AML-193 (cell line): ENCODE data around the gene PIPOX.
A peak's percentile ranks its signal among the peaks of the same experiment; 100 is the strongest.

Source experiments
- DNase-seq, 2 experiments: peaks; one replicate each; lab custom pipeline; 2025; lab: John Stamatoyannopoulos, UW

PIPOX gene

DNA sequence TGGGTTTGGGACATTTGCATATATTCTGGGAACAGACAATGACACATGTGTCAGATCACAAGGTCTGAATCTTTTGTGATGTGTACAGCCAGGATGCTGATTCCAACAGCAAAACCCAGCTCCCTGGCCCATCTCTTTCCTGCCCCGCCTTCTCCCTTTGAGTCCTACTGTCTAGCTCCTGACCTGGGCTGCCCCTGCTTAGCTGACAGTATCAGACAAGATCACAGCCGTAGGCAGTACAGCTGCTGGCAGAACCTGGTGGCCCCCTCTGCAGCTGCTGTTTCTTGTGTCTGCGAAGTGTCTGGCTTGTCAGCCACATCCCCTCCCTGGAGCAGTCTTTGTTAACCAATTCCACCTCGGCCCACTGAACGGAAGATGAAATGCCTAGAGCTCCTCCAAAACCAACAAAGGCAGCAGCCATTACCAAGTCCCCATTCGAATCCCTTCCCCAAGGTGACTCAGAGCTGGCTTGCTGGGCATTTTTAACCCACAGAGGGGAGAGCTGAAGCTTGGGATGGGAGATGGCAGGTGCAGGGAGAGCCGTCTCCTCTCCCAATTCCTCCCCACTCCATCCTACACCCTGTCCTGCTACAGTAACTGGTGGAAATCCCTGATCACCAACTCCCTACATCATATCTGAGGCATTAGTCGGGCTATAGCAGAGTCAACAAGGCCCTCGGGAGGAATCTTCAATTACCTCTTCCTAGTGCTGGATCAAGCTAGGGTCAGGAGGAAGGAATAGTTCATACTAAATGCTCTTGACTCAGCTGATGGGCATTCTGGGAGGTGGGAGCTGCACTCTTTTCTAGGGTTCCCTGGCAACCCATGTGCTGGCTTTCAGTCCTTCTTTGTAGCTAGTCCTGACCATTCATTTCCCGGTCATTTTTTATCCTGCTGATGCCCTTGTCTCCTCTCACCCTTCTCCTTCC lies 5.8 kb downstream of the PIPOX start:
- DNase-seq: no peak

DNA sequence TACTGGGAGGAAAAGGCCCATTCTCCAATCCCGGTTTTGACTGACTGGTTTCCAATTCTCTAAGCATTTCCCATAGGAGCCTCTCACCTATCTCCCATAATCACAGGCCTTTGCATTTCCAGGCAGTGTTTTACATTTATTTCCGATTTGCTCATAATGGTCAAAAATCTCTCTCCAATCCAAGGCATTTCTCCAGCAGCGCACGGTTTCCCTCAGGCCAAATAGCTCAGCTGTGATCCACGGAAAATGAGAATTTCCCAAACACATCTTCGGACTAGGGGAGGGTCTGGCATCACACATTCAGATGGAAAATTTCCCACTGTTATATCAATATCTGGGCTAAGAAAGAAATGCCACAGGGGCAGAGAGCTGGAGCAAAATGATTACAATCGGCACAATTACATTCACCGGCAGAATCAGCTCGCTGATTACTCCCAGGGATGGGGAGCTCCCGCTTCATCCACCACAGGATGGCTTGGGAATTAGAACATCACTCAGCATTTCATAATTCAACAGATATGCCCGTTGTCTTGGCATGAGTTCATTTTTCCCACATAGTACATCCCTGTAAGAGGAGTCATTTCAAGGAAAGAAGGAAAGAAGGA lies 6.7 kb downstream of the PIPOX start:
- no peak for DNase-seq

DNA sequence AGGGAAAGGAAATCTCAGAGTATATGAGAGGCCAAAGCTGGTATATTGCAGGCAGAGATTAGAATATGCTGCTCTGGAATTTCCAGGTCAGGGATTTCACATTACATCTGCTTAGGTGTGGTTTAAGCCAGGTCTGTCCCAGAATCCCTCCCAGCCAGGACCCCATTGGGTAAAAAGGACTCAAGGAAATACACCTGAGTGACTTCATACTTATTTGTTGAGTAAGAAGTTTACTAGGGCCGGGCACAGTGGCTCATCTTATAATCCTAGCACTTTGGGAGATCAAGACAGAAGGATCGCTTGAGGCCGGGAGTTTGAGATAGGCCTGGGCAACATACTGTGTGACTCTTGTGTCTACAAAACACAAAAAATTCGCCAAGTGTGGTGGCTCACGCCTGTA lies 7.2 kb downstream of the PIPOX start:
- DNase-seq: no peak

GRCh38 chr17:29051194-29051593 lies 8.3 kb downstream of the PIPOX start:
- no peak for DNase-seq

DNA sequence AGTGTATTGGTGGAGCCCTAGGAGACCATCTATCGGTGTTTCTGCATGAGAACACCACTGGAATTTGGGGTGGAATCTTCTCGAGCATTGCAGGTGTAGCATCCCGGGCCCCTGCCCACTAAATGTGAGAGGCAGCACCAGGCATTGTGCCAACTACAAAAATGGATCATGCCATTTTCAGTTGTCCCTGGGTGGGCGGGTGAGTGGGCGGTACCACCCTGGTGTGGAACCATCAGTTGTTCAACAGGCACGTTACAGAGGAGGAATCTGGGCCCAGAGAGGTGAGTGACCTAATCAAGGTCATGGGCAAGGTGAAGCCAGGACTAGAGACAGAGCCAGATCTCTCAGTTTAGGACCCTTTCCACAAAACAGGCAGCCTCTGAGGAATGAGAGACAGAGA lies 8.8 kb downstream of the PIPOX start:
- DNase-seq: no peak

DNA sequence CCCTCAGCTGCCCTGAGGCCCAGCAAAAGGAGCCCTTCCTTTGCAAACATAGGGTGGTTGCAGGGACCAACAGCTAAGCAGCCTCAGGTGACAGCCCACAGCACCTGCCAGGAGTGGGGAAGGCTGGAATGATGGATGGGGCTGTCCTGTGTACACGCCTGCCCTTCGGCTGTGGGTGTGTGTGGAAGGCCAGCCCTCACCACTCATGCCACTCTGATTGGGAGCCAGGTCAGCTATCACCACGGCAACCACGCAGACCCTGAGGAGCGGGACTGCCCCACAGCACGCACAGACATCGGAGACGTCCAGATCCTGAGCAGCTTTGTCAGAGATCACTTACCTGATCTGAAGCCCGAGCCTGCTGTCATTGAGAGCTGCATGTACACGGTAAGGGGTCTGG lies 11.9 kb downstream of the PIPOX start:
- no peak for DNase-seq

DNA sequence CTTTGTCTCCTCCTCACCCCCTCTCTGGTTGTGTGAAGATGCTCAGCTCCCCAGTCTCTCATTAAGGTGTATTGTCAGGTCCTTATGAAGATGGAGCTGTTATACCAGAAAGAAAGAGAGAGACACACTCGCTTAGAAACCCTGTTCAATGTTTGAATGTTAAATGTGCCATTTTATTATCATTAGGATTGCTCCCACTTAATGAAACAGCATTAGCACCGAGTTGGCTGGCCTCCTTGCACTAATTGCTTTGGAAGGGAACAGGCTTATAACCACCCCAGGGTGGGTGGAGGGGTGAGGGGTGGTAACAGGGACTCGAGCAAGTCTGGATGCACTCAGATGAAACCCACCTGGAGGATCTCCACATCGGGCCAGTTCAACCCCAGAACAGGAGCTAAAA lies 14.4 kb downstream of the PIPOX start:
- DNase-seq: no peak

DNA sequence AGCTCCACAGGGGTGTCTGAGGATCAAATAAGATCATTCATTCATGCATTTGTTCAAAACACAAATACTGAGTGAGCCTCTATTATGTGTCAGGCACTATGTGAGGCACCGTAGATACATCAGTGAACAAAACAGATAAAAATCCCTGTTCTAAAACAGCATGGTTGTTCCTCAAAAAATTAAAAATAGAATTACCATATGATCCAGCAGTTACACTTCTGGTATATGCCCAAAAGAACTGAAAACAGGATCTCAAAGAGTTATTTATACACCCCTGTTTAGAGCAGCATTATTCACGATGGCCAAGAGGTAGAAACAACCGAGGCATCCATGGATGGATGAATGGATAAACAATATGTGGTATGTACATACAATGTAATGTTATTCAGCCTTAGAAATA lies 15.4 kb downstream of the PIPOX start:
- no peak for DNase-seq

- DNase-seq: no peak
Observed at GRCh38 chr17:29059281-29059680, 16.3 kb downstream of the PIPOX start.

DNA sequence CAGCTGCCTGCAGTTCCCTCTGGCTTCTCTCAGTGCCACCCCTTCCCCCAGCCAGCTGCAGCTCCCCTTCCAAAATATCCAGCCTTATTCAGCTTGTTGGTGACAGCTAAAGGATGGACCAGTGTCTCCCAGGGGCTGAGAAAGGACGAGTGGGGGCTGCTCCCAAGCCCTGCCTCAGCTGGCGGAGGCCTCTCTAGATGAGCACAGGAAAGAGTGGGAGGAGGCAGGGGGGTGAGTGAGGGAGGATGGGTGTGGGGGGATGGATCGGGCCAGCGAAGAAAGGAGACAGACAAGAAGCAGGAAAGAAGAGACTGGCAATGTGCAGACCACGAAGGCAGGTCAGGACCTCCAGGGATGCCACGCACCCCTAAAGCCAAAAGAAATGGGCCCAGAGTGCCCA lies 17.5 kb downstream of the PIPOX start:
- no peak for DNase-seq

- DNase-seq: no peak
Observed at GRCh38 chr17:29061036-29061435, 18.1 kb downstream of the PIPOX start.

- no peak for DNase-seq
Observed at GRCh38 chr17:29062215-29062614, 19.3 kb downstream of the PIPOX start.

DNA sequence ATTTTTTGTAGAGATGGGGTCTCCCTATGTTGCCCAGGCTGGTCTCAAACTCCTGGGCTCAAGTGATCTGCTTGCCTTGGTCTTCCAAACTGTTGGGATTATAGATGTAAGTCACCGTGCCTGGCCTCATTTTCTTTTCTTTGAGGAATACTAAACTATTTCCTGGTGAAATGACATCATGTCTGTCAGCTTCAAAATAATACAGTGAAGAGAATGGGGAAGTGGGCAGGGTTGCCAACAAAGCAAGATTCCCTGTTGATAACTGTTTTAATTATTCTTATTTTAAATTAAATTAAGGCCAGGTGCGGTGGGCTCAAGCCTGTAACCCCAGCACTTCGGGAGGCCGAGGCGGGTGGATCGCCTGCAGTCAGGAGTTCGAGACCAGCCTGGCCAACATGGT lies 21.1 kb downstream of the PIPOX start:
- peak in 1 of 2 experiments; percentile 36 for DNase-seq

GRCh38 chr17:29066047-29066446 lies 23.1 kb downstream of the PIPOX start:
- no peak for DNase-seq

GRCh38 chr17:29066606-29067005 lies 23.7 kb downstream of the PIPOX start:
- no peak for DNase-seq

GRCh38 chr17:29068818-29069217 lies 25.9 kb downstream of the PIPOX start:
- no peak for DNase-seq

DNA sequence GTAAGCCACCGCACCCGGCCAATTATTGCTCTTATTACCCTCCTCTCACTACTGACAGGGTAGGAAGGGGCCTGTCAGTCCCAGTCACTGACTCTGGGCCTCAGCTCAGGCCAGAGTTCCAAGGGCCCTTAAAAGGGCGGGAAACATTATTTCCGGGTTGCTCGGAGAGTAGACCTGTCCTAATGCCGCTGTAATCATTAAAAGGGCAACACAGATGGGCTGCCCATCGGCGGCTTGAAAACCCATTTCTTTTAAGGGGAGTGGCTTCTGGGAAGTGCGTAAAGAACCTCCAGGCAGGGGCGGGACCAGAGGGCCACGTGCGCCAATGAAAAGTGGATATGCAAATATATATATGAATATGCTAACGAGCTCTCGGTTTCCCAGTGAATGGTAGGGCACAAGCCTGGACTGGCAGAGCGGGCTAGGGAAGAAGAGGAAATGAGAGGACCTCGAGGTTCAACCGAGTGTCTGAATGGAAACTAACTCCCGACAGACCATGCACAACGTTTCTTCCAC lies 26.6 kb downstream of the PIPOX start:
- DNase-seq: no peak

DNA sequence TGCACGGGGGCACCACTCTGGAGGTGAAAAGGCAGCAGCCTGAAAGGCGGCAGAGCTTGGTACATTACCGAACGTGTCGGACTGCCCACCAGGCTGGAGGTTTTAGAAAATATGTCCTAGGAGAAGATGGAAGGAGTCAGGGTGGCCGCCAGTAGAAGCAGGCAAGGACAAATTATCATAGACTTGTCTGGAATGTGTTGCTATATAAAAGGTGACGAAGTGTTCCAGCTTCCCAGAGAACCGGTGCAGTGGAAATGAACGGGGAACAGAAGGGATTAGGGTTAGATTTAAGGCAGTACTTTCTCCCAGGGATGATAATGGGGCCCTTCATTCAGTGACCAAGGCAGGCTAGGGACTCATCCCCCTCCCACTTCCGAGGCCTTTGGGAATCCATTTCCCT lies 27.4 kb downstream of the PIPOX start:
- DNase-seq: no peak

GRCh38 chr17:29070781-29071180 lies 27.8 kb downstream of the PIPOX start:
- DNase-seq: no peak

GRCh38 chr17:29071303-29071702 lies 28.4 kb downstream of the PIPOX start:
- no peak for DNase-seq

DNA sequence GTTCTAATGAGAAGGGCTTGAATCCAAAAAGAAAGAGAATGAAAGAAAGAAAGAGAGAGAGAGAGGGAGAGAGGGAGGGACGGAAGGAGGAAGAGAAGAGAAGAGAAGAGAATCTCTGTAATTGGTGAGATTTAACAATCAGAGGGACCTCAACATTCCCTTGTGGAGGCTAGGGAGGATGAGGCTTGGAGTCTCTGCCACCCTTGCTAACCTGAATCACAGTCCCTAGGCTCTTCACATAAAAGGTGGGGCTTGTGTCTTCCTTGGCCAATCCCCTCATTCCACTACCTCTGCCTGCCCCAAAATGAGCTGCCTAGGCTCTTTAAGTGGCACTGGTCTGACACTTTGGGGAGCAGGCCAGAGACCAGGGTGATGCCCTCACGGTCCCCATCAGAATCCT lies 30.1 kb downstream of the PIPOX start:
- DNase-seq: no peak

DNA sequence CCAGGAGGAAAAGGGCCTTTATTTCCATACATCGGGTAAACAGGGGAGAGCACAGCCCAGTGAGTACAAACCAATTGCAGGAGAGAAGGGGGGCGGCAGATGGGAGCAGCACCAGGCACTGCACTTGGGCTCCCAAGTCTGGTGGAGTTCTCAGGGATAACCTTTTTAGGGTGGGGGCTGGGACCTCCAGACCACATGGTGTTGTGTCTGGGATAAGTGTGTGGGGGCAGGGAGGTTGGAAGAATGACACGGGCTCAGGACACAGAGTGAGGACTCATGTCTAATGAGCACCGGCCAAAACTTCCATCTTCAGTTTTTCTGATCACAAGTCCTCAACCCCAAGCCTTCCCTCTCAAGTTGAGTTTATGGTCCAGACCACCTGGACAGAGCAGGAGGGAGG lies 30.6 kb downstream of the PIPOX start:
- no peak for DNase-seq

DNA sequence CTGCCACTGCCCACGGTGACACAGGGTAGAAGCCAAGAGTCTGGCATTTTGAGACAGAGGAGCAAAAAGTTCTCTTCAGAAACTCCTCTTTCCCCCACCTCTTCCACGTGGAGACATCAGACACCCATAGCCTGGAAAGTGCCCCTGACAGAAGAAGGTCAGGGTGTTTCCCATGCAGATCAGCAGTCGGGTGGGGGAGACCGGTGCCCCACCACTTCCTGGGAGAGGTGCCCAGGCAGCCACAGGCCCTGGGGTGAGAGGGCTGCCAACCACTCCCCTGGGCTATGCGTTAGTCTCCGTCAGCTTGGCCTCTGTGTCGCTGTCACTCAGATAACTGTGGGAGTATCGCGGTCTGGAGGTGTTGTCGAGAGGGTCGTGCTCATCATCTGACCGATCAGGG lies 31.5 kb downstream of the PIPOX start:
- no peak for DNase-seq
